Non-pigmented ciliary epithelial cell (primary cell): Measurements from ENCODE around the gene SUGCT.
"Not testable (repeated sequence)": the region's sequence is repeated elsewhere in the genome, so short reads cannot be mapped to it uniquely, and the experiment has no call there.

Source experiments
- DNase-seq: peaks from one replicate; pipeline ENCODE4 v3.0.0-alpha.2; 2010; ENCODE audit warnings: low read depth

Gene SUGCT

DNA sequence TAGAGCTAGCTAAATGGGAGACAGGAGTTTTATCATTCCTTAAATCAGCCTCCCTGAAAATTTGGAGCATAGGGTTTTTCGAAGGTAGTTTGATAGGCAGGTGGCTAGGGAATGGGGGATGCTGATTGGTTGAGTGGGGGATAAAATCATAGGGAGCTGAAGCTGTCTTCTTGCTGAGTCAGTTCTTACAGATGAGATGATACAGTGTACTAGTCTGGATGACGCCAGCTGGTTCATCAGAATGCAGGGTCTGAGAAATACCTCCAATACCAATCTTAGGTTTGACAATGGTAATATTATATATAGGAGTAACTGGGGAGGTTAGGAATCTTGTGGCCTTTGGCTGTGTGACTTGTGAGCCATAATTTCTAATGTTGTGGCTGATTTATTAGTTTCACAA is 271.2 kb downstream of the SUGCT start:
- no peak for DNase-seq

DNA sequence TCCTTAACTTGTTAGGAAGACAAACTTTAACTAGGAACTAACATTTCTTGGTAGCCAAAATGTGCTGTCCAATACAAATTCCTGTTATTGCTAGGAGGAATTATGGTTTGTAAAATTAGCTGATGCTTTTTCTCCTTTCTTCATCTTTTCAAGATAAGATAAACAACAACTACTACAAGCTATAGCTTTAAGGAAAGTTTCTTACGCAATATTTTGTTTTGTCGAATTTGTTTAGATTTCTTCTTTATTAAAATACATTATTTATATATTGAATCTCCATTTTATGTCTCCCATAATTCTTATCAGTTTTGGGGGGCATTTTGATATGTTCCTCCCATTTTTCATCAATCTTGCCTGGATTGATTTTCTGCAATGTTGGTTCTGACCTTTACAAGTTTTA is 277.5 kb downstream of the SUGCT start:
- DNase-seq: no peak

DNA sequence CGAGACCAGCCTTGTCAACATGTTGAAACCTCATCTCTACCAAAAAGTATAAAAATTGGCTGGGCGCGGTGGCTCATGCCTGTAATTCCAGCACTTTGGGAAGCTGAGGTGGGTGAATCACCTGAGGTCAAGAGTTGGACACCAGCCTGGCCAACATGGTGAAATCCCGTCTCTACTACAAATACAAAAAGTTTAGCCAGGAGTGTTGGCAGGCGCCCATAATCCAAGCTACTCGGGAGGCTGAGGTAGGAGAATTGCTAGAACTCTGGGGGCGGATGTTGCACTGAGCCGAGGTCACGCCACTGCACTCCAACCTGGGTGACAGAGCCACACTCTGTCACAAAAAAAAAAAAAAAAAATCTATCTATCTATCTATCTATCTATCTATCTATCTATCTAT is 279.9 kb downstream of the SUGCT start:
- not testable (repeated sequence) for DNase-seq

DNA sequence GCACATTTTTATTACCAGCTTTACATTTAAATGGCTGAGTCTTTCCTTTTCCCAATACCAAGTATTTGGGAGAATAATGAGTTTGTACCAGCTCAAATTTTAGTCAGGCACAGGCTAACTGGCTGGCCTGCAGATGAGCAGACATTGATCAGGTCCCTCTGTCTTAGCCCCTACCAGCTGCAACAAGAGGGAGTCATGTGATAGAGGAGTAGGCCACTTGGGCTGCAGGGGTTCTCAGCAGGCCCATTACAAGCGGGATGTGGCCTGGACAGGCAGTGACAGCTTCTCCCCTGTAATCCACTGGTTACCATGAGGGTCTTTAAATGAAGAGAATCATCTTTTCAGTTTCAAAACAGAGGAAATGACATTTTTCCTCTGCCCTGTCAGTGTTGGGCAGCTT is 283.6 kb downstream of the SUGCT start:
- DNase-seq: no peak

DNA sequence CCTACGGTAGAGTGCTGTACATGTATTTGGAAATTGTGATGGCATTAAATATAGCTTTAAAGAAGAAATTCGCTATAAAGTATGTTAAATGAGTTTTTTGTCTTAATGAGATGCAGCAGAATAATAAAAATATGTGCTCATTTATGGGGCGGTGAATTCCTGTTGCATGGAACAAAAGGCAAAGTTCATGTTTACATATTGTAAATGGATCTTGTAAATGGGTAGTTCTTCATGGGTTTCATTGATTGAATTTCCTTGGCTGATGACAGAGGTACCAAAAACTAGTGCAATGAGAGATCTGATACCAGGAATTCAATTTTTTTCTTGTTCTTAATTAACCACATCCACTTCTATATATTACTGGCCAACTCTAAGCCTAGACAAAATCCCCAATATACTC is 284.2 kb downstream of the SUGCT start:
- no peak for DNase-seq

DNA sequence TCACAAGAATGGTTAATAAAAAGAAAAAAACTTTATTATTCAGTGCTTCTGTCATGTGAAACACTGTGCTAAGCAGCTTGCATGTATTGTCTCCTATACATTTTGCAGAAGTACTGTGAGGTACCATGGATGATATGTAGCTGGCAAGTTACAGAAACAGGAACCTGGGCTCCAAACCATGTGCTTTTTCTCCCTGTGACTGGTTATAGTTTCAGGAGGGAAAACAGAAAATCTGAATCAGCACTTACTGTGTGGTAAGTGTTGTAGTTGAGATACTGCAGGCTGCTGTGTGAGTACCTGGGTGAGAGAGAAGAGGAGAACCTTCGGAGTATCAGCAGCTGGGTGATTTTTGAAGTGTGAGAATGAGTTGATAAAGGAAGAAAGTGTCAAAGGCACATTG is 285.0 kb downstream of the SUGCT start:
- no peak for DNase-seq

DNA sequence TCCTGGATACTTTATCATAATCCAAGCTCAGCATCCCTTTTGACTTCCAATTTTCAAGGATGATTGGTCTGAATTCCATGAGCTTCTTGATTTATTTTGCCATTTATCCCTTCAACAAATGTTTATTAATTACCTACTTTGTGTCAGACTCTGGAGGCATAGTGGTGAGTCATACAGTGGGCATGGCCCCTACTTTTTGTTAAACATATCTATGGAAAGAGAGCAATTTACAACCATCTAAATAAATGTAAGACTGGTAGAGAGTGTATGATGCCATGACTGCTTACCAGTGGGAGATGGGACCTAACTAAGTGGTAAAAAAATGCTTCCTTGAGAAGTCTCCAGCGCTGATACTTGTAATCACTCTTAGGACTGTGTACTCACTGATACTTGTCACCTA is 286.6 kb downstream of the SUGCT start:
- no peak for DNase-seq

DNA sequence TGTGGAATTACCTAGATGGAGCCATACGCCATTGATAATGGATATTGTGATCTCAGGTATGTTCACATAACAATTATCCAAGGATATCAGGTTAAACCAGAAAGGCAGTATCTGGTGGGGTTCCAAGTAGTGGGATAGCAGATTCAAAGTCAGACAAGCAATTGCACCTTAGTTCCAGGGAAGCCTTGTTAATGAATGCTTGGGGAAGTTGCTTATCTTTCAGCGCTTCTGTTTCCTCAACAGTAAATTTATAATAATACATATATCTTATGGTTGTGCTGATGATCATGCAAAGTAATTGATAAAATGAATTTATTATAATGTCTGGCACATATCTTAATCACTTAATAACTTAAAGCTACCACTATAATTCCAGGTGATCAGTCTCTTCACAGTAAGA is 290.9 kb downstream of the SUGCT start:
- no peak for DNase-seq

DNA sequence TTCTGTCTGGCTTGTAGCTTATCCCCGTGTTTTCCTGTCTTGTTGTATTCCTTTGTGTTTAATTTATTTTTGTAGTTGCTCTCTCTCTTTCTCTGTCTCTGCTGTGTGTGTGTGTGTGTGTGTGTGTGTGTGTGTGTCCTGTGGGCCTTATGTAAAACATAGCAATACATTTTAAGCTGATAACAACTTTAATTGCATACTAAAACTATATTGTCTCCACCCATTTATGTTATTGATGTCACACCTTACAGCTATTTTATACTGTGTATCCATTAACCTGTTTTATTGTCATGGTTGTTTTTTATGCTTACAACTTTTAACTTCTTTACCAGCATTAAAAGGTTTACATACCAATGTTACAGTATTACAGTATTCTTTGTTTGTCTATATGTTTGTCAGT is 293.6 kb downstream of the SUGCT start:
- DNase-seq: no peak

DNA sequence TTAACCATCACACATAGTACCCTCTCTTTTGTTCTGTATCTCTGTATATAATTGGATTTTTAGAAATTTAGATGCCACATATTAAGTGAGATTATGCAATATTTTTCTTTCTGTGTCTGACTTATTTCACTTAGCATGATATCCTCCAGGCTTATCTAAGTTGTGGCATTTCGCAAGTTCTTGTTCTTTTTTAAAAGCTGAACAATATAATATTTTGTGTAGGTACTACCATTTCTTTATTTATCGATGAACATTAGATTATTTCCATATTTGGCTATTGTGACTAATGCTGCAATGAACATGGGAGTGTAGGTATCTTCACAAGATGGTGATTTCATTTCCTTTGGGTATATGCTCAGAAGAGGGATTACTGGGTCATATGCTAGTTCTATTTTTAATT is 295.0 kb downstream of the SUGCT start:
- DNase-seq: no peak

DNA sequence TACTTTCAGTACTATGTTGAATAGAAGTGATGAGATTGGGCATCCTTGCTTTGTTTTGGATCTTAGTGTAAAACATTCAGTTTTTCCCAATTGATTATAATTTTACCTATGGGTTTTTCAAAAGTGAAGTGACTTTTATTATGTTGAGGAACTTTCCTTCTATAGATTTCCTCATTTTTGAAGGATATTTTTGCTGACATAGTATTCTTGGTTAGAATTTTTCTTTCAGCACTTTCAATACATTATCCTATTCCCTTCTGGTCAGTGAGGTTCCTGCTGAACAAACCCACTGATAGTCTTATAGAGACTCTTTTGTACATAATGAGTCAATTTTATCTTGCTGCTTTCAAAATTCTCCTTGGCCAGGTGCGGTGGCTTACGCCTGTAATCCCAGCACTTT is 297.2 kb downstream of the SUGCT start:
- no peak for DNase-seq

DNA sequence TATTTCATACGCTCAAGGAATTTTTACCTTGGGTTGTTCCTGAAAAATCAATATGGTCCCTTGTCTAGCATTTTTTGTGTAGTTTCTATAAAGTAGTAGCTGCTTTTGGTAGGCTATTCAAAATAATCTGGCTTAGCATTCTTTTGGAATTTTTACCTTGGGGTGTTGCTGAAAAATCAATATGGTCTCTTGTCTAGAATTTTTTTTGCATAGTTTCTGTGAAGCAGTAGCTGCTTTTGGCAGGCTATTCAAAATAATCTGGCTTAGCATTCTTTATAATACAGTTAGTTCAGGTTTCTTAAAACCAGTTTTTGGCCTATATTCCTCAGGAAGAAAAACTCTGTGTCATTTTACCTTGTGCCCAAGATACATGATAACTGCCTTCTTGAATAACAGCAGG is 301.9 kb downstream of the SUGCT start:
- DNase-seq: no peak

DNA sequence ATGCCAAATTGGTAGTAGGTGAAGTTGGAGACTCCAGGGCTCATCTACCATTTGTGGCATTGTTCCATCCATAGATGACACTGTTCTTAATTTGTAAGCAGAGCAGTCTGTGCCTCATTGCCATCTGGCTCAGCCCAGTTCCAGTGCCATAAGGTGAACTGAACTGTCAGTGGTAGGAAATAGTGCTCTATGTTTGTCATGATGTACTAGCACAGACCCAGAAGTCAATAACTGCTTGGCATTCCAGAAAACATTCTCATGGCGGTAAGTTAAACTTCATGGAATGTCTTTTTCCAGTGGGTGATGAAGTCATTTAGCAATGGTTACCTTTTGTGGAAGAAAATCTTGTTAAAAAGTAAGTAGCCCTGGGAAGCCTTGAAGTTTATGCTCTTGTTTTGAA is 302.7 kb downstream of the SUGCT start:
- peak; percentile 97 for DNase-seq

DNA sequence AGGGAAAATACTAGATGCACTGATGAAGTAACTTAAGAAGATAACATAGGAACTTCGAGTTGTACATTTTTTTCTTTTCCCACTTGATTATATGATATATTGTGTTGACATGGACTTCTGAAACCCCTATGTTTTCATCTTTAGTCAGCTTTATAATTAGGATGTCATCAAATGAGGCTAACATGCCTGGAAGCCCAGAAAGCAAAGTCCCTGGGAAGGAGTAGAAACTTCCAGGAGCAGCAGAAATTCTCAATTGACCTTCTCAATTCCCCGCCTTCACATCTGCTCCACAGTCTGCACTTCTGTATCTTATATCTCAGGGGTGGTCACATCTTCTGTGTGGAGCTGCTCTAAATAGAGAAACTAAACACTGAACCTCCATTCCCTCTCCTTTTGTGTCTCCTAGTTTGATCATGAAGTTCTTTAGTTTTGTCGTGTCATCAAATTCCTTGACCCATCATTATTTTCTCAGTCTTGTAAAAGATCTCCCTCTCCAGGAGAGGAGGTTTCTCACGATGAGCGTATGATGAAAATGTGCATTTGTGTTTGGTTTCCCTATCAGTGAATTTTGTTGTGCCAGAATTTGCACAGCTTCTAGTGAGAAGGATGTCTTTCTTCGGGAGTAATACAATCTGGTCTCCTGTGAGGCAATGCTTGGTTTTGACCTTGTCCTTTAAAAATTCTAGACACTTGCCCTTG is 303.3 kb downstream of the SUGCT start:
- no peak for DNase-seq

DNA sequence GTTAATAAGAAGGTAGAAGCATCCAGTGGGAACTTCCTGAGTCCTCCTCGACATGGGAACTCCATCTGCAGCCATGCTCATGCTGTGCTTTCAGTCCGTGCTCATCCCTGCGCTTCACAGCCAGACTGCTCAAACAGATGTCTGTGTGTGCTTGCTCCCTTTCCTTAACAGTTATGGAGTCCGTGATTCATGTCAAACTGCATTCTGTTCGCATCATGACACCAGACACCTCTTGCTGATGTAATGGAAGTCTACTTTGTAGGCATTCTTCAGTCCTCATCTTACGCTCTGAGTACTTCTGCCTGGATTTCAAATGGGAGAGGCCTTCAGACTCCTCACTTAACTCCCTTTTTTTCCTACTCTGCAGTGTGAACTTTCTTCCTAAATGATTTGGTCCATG is 304.9 kb downstream of the SUGCT start:
- DNase-seq: no peak

DNA sequence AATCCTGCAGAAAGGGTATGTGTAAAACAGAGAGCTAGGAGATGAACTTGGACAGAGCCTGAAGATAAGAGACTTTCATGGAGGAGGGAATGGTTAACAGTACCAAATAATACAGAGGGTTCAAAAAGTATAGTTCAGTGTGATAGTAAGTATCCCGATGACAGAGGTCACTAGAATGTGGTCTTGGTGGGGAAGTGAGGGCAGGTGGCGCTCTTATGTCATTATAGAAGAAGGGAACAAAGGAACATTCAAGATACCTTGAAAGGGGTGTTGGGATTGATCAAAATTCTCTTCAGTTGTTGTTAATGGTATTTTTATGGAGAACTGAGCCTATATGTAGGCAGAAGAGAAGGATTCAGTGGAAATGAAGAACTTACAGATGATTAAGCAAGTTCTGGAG is 312.5 kb downstream of the SUGCT start:
- DNase-seq: no peak

DNA sequence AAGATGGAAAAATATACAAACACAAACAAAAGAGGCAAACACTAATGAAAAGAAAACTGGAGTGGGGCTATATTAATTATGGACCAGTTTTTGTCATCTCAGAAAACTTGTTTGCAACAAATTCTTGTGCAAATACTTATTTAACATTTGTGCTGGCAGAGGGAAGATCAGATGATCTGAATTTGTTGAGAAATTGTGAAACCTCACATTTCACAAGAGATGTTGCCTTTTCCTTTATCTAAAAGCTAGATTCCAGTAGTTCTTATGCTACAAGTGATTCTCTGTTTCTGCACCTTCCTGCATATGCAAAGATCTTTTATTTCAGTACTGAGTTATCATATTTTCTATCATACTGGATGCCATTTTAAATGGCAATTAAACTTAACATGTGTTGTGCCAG is 320.7 kb downstream of the SUGCT start:
- DNase-seq: no peak

DNA sequence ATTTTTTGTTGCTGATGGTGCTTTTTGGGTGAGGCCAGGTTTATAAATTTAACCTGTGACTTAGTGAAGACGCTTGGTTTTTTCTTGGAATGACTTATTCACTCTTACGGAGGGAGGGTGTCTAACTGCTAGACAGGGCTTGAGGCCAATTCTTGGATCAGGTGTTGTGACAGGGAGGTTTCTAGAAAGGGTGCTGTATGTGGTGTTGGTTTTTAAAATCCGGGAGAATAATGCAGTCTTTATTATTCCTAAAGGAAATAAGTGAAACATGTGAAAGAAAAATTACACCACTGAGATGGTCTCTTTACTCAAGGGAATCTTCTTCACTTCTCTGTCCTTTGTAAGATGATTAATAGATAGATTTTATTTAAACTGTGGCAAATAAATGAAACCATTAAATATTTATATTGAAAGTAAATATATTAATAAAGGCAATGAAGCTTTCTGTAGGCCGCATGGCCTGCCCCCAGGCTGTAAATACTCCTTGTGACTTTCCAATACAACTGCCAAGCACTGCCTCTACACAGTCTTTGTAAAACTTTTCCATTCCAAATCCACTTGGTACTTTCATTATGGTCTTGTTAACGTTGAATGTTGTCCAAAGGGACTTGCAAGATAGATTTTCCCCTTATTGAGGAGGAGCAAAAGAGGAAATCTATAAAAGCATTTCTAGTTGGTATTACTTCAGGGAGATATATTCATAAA is 323.1 kb downstream of the SUGCT start:
- DNase-seq: no peak

DNA sequence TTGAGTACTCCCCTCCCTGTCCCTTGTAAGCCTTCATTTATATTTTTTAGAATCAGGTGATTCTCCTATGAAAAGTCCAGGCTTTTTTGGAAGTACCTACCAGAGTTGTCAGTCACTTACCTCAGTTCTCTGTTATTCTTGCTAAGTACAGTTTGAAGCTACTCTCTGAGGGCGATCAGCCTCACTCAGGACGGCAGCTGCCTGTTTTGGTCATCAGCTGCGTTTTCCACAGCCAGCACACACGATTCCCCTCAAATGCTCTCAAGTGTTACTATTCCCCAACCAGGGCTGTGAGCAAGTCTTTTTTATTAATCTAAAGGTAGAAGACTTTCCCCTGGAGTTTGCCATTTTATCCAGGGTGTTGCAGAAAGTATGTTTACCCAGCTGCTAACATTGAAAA is 328.6 kb downstream of the SUGCT start:
- DNase-seq: no peak

DNA sequence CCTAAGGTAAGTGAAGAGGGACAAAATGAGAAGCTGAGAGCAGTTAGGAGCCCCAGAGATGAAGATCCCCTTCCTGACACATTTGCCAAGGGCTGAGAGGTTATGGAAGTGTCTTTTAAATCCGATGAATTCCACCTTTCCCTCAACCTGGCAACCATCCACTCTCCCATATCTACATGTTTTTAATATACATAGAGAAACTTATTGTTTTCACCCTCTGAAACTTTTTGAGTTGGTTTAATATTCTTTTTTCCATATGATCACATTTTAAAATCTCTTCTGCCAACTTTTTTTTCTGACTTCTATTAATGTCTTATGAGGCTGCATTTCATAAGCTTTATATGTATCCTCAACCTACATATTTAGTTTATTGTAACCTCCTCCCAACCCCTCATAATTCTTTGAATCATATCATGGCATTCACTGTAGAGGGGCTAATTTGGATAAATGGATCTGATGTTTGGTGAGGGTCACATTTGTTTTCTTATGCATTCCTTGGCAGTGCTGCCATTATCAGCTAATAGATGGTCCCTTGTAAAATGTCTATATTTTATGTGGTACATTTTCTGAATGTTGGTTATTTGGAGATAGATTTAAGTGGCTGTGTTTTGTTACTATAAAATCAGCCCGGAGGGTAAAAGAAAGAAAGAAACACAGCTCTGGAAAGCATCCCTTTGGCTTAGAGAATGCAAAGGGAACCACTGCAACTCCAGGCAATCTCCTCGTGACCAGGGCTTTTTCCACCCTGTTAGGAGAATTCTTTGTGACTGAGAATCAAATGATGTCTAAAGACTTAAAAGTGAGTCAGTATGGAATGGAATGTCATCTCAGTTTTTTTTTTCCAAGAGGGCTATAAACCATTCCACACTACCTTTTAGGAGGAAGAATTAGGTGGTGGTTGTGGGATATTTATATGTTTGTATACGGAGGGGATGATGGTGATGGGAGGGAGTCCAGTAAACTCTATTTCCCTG is 334.4 kb downstream of the SUGCT start:
- peak; percentile 78 for DNase-seq

DNA sequence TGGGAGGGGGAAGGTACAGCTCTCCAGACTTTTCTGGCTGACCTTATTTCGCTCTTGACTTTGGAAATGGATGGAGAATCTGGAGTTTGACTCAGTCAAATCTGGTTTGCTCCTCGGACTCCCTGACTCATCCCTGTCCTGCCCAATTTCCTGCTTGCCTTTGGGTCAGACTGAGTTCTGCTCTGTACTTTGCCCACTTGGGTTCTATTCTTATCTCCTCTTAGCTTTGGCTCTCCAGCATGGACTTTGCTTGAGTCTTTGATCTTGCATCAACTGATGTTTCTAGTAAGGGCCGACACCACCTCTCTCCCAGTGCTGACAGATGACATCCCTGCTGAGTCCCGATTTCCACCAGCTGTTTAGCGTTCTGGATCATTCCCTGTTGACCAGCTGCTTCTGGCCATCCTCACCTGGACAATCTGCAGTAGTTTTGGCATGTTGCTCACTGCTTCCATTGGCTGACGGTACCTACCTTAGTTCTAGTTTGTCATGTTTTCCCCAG is 335.3 kb downstream of the SUGCT start:
- DNase-seq: peak; percentile 44

DNA sequence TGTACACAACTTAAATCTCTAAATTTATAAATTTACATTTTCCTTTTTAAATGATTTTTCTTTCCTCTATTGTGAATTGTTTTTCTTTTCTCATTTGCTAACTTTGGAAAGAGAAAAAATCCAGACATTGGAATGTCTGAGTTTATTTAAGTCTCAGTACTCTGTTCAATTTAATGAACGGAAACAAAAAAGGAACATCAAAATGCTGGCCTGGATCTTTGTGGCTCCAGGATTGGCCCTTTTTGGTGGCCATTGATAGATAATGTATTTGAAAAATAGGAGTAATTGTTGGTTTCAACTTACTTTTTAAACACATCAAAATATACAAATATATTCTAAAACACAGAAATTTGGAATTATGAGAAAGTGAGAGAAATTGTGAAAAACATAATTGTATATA is 336.0 kb downstream of the SUGCT start:
- DNase-seq: peak; percentile 26

DNA sequence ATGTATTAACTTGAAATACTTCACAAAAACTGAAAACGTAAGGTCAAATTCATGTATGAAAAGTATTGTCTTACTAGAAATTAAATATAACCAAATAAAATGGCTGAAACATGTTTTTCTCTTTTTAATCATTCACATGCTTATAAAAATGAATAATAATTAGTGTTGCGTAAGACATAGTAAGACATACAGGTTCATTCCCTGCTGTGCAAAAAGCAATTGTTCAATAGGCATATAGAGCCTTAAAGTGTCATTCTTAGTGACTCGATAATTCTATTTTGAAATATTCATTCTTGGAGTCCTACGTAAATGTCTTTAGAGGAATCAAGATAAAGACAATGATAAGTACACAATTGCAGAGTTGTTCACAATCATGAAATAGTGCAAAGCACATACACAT is 337.1 kb downstream of the SUGCT start:
- no peak for DNase-seq
